ENCODE measurements around the gene SNORC. TPM values are rescaled to one million over a fixed set of nuclear protein-coding genes. Genes with fewer than 3 reads are reported as not detected.
A peak's percentile ranks its signal among the peaks of the same experiment; 100 is the strongest.

SNORC gene
- total and polyA plus RNA-seq, 2 of the 13 experiments (the other 11 are each of a cell fraction or from before 2014, with no cell fraction given): 59.1 to 86.1 TPM

GRCh38 chr2:232869138-232870017 lies 686 bp upstream of the SNORC start (continued):
- TF ChIP-seq ZBTB7B (CRISPR knock-in tag; IDR thresholded peaks at IDR 0.05): no peak
- 0 out of 2 replicates have a peak, but pooled peaks have one; percentile 18 for TF ChIP-seq ZNF205 (CRISPR knock-in tag; IDR thresholded peaks at IDR 0.05)
- 0 out of 2 replicates have a peak, but pooled peaks have one; percentile 39 for TF ChIP-seq ZNF34 (CRISPR knock-in tag; IDR thresholded peaks at IDR 0.05; ENCODE audit: borderline replicate concordance)
- TF ChIP-seq ZNF775 (CRISPR knock-in tag; IDR thresholded peaks at IDR 0.05; ENCODE audit: borderline replicate concordance): no peak
- TF ChIP-seq ATF1 (CRISPR knock-in tag; IDR thresholded peaks at IDR 0.05): no peak
- TF ChIP-seq SNAI1 (CRISPR knock-in tag; IDR thresholded peaks at IDR 0.05; ENCODE audit: borderline replicate concordance): no peak
- no peak for TF ChIP-seq ZBTB21 (CRISPR knock-in tag; IDR thresholded peaks at IDR 0.05)
- TF ChIP-seq XBP1 (CRISPR knock-in tag; IDR thresholded peaks at IDR 0.05): no peak
- TF ChIP-seq GRHL1 (CRISPR knock-in tag; conservative IDR thresholded peaks at IDR 0.05): no peak
- TF ChIP-seq SATB2 (CRISPR knock-in tag; IDR thresholded peaks at IDR 0.05): no peak
- no peak for TF ChIP-seq ZNF20 (CRISPR knock-in tag; IDR thresholded peaks at IDR 0.05)
- no peak for TF ChIP-seq ZNF276 (CRISPR knock-in tag; IDR thresholded peaks at IDR 0.05; ENCODE audit: low read depth)
- no peak for TF ChIP-seq ESRRA (CRISPR knock-in tag; IDR thresholded peaks at IDR 0.05; ENCODE audit: low read depth)
- no peak for TF ChIP-seq CSRNP1 (CRISPR knock-in tag; IDR thresholded peaks at IDR 0.05)
- no peak for TF ChIP-seq NONO (IDR thresholded peaks at IDR 0.05)
- TF ChIP-seq NONO (CRISPR knock-in tag; conservative IDR thresholded peaks at IDR 0.05): no peak
- no peak for TF ChIP-seq NKX3-1 (CRISPR knock-in tag; IDR thresholded peaks at IDR 0.05)
- TF ChIP-seq NR2F2 (IDR thresholded peaks at IDR 0.05; ENCODE audit: borderline replicate concordance, low read depth): no peak
- TF ChIP-seq ASH2L (IDR thresholded peaks at IDR 0.05; ENCODE audit: insufficient read length, low read depth, low read length): peak; percentile 19
- 0 out of 2 replicates have a peak, but pooled peaks have one; percentile 31 for TF ChIP-seq ZNF605 (CRISPR knock-in tag; IDR thresholded peaks at IDR 0.05)
- TF ChIP-seq CCDC6 (CRISPR knock-in tag; IDR thresholded peaks at IDR 0.05): 0 out of 2 replicates have a peak, but pooled peaks have one; percentile 38
- TF ChIP-seq JARID2 (CRISPR knock-in tag; IDR thresholded peaks at IDR 0.05; ENCODE audit: insufficient replicate concordance): no peak
- TF ChIP-seq ZBTB33 (CRISPR knock-in tag; IDR thresholded peaks at IDR 0.05): peak; percentile 59; the same call in 1 of the 2 replicates
